ENCODE data around the gene IKBKE. TPM values are rescaled to one million over a fixed set of nuclear protein-coding genes. Genes with fewer than 3 reads are reported as not detected.

IKBKE gene
- total and polyA plus RNA-seq, 2 of the 8 experiments (the other 6 are each of a cell fraction or from before 2014, with no cell fraction given) = 8.6 to 12.0 TPM

DNA sequence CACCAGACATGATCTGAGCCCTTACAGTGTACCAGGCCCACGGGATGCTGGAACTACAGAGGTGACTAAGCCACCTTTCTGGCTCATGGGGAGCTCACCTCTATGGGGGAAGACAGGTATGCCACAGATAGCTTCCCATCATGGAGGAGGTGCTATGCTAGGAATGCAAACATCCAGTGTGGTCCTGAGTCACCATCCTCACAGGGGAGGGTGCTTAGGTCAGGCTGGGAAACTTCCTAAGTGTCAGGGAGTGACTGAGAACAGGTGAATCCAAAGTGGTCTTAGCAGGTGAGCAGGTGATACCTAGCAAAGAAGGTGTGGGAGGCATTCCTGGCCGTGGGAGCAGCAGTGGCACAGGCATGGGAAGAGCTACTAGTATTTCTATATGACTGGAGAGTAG, 28.4 kb downstream of the IKBKE start (continued):
- TF ChIP-seq CHD7 (IDR thresholded peaks at IDR 0.05; ENCODE audit: insufficient replicate concordance, low read length) (no peak), EZH2 (IDR thresholded peaks at IDR 0.05; ENCODE audit: low read depth, low read length, severe bottlenecking) (no peak), ASH2L (IDR thresholded peaks at IDR 0.05; ENCODE audit: low read length) (no peak), BACH1 (IDR thresholded peaks at IDR 0.05; ENCODE audit: low read length) (0 out of 2 replicates have a peak, but pooled peaks have one; percentile 49), NRF1 (IDR thresholded peaks at IDR 0.05; ENCODE audit: low read depth, low read length) (no peak), CHD2 (IDR thresholded peaks at IDR 0.05; ENCODE audit: low read length) (no peak), HDAC6 (IDR thresholded peaks at IDR 0.05; ENCODE audit: low read depth, low read length) (no peak), TCF12 (IDR thresholded peaks at IDR 0.05; ENCODE audit: low read depth, low read length) (no peak), YY1 (IDR thresholded peaks at IDR 0.05; ENCODE audit: low read depth, low read length) (0 out of 2 replicates have a peak, but pooled peaks have one; percentile 49), RXRA (IDR thresholded peaks at IDR 0.05; ENCODE audit: insufficient read depth, low read depth, low read length) (no peak), KDM1A (IDR thresholded peaks at IDR 0.05; ENCODE audit: borderline replicate concordance, low read length) (no peak), SIX5 (IDR thresholded peaks at IDR 0.05; ENCODE audit: low read depth, low read length) (no peak), SP1 (IDR thresholded peaks at IDR 0.05; ENCODE audit: low read depth, low read length) (no peak)

Data from H1 (cell line).